CD14-positive monocyte (primary cell): ENCODE measurements around the gene FAT1. TPM values are rescaled to one million over a fixed set of nuclear protein-coding genes. Genes with fewer than 3 reads are reported as not detected.

Experiments
- DNase-seq, 3 donors: peaks; one replicate each; pipeline ENCODE4 v3.0.0-alpha.2; 2011 to 2022
- H2AFZ ChIP-seq: 2 replicates; pipeline ENCODE4 v1.6.0; 2012; ENCODE audit warnings: mild to moderate bottlenecking, low read depth, low read length, inconsistent platforms; ENCODE audit not compliant: insufficient read depth, poor library complexity, severe bottlenecking
- H3K27ac ChIP-seq, 2 donors: 1 replicate in 1 of 2; 2 replicates in 1 of 2; pipeline ENCODE4 v1.5.1; 2012 to 2013; ENCODE audit warnings: low read length in 2 of 2, control low read depth in 1 of 2, inconsistent platforms in 1 of 2, low read depth in 1 of 2, mild to moderate bottlenecking in 1 of 2
- H3K27me3 ChIP-seq, 2 donors: one replicate each; pipeline versions ENCODE4 v1.6.0 to v1.6.1; 2011 to 2013; ENCODE audit warnings: low read length in 2 of 2; ENCODE audit not compliant: control insufficient read depth in 2 of 2, insufficient read depth in 2 of 2
- H3K36me3 ChIP-seq, 2 donors: replicated peaks in 1 of 2; 1 replicate in 1 of 2; 2 replicates in 1 of 2; pipeline versions ENCODE4 v1.5.1 to v1.6.1; 2012 to 2013; ENCODE audit warnings: low read length in 2 of 2, control low read depth in 1 of 2, inconsistent platforms in 1 of 2, mild to moderate bottlenecking in 1 of 2; ENCODE audit not compliant: insufficient read depth in 2 of 2, control insufficient read depth in 1 of 2
- H3K4me1 ChIP-seq, 2 donors: 1 replicate in 1 of 2; 2 replicates in 1 of 2; pipeline versions ENCODE4 v1.5.1 to v1.6.1; 2012 to 2013; ENCODE audit warnings: low read length in 2 of 2, control low read depth in 1 of 2, inconsistent platforms in 1 of 2, mild to moderate bottlenecking in 1 of 2, moderate library complexity in 1 of 2; ENCODE audit not compliant: insufficient read depth in 2 of 2, control insufficient read depth in 1 of 2
- H3K4me2 ChIP-seq: replicated peaks from 2 replicates; pipeline ENCODE3; 2012; ENCODE audit warnings: low read length, moderate library complexity, mild to moderate bottlenecking; ENCODE audit not compliant: poor library complexity, severe bottlenecking; ENCODE audit errors: extremely low read depth
- H3K4me3 ChIP-seq, 3 experiments: fragments of 200-600 bp in 1 of 3; sonication (generic) in 1 of 3; replicated peaks in 1 of 3; 1 replicate in 2 of 3; 2 replicates in 1 of 3; pipeline ENCODE4 v1.5.1; 2011 to 2013; ENCODE audit warnings: low read length in 3 of 3, mild to moderate bottlenecking in 3 of 3, control low read depth in 2 of 3, low read depth in 2 of 3, inconsistent platforms in 1 of 3, moderate library complexity in 1 of 3
- H3K79me2 ChIP-seq: 2 replicates; pipeline ENCODE4 v1.6.0; 2012; ENCODE audit warnings: mild to moderate bottlenecking, control low read depth, inconsistent platforms, low read length, moderate library complexity; ENCODE audit not compliant: insufficient read depth
- H3K9ac ChIP-seq: 2 replicates; pipeline ENCODE4 v1.6.0; 2017; ENCODE audit warnings: low read length, mild to moderate bottlenecking; ENCODE audit not compliant: insufficient read depth, poor library complexity, severe bottlenecking
- H3K9me3 ChIP-seq, 2 donors: replicated peaks in 1 of 2; 1 replicate in 1 of 2; 2 replicates in 1 of 2; pipeline versions ENCODE4 v1.5.1 to v1.6.1; 2012 to 2013; ENCODE audit warnings: low read length in 2 of 2, control low read depth in 1 of 2; ENCODE audit not compliant: control insufficient read depth in 1 of 2, insufficient read depth in 1 of 2
- H4K20me1 ChIP-seq: 2 replicates; pipeline ENCODE4 v1.6.0; 2012; ENCODE audit warnings: mild to moderate bottlenecking, low read length, control low read depth, moderate library complexity; ENCODE audit not compliant: insufficient read depth
- H3K27ac Mint-ChIP-seq, 7 donors: one replicate each; pipeline ENCODE4 v1.8.0; 2020; ENCODE audit warnings: mild to moderate bottlenecking in 7 of 7, mixed read lengths in 7 of 7, moderate library complexity in 6 of 7, inconsistent platforms in 2 of 7
- H3K27me3 Mint-ChIP-seq, 3 donors: one replicate each; pipeline ENCODE4 v1.8.0; 2021 to 2022; ENCODE audit warnings: low read depth in 3 of 3, mild to moderate bottlenecking in 3 of 3, mixed read lengths in 3 of 3, moderate library complexity in 3 of 3, inconsistent platforms in 1 of 3
- H3K36me3 Mint-ChIP-seq, 2 donors: one replicate each; pipeline ENCODE4 v1.8.0; 2020; ENCODE audit warnings: mixed read lengths in 2 of 2, inconsistent platforms in 1 of 2, mild to moderate bottlenecking in 1 of 2
- H3K4me1 Mint-ChIP-seq: one replicate; pipeline ENCODE4 v1.8.0; 2020; ENCODE audit warnings: mild to moderate bottlenecking, mixed read lengths
- H3K4me3 Mint-ChIP-seq, 2 donors: one replicate each; pipeline ENCODE4 v1.8.0; 2020; ENCODE audit warnings: mild to moderate bottlenecking in 2 of 2, mixed read lengths in 2 of 2, moderate library complexity in 1 of 2
- H3K9me3 Mint-ChIP-seq, 7 donors: one replicate each; pipeline ENCODE4 v1.8.0; 2020 to 2022; ENCODE audit warnings: mixed read lengths in 7 of 7, mild to moderate bottlenecking in 6 of 7, moderate library complexity in 6 of 7, inconsistent platforms in 2 of 7
- CTCF ChIP-seq: fragments of 200-600 bp; IDR thresholded peaks from one replicate; pipeline ENCODE4 v1.8.0; 2022; ENCODE audit warnings: antibody characterized with exemption, mild to moderate bottlenecking
- WGBS: methylation state at CpG from one replicate; pipeline ENCODE4 v1.1.5; 2013; ENCODE audit warnings: missing lambda C conversion rate; ENCODE audit not compliant: insufficient coverage; 5-methylcytosine and 5-hydroxymethylcytosine counted together
- intact Hi-C, 2 donors: fragments of 100-400 bp; cut with micrococcal nuclease; formaldehyde crosslinking; loops; one replicate each; pipeline versions ENCODE4 v1.15.0 to v1.15.1; 2023
- polyA plus RNA-seq, 3 donors: library from polyadenylated mRNA; depleted of rRNA in 1 of 3; unstranded in 2 of 3; stranded (reverse) in 1 of 3; fragments of 300-500 nt in 2 of 3; fragments of >200 nt in 1 of 3; fragmentation: Illumina TruSeq in 2 of 3; gene quantifications; 1 replicate in 2 of 3; 2 replicates in 1 of 3; pipeline ENCODE4 v1.2.3, GENCODE V29; 2012 to 2021

FAT1 gene
- polyA plus RNA-seq, 3 donors = not detected

GRCh38 chr4:186688150-186688943, 35.3 kb downstream of the FAT1 start:
- H3K9me3 ChIP-seq = no peaks in the 10 kb centered on the region
- H2AFZ ChIP-seq = no peak overlapping the region
- no peaks in the 10 kb centered on the region for H3K36me3 Mint-ChIP-seq
- no peak overlapping the region for H3K27ac Mint-ChIP-seq
- 64% methylated on average over 4 of the region's 12 CpGs for WGBS
- no peaks in the 10 kb centered on the region for H3K79me2 ChIP-seq
- H3K9me3 Mint-ChIP-seq = peaks cover 0 to 8% (median 2%) of the 10 kb centered on the region in 7 donors
- DNase-seq = no peak
- no peak overlapping the region for H3K9ac ChIP-seq
- H3K27me3 Mint-ChIP-seq = peaks cover 0 to 3% (median 1%) of the 10 kb centered on the region in 3 donors
- H3K36me3 ChIP-seq = no peaks in the 10 kb centered on the region
- no peaks in the 10 kb centered on the region for H3K4me1 ChIP-seq
- no peak overlapping the region for H3K27ac ChIP-seq
- intact Hi-C loops = no loop called here
- no peaks in the 10 kb centered on the region for H3K27me3 ChIP-seq
- no peak overlapping the region for H3K4me3 ChIP-seq
- H3K4me2 ChIP-seq = no peak overlapping the region
- TF ChIP-seq CTCF = no peak
- no peak overlapping the region for H3K4me3 Mint-ChIP-seq
- no peaks in the 10 kb centered on the region for H3K4me1 Mint-ChIP-seq
- no peaks in the 10 kb centered on the region for H4K20me1 ChIP-seq

GRCh38 chr4:186687265-186687664, 36.4 kb downstream of the FAT1 start:
- Mint-ChIP-seq H3K4me3 (no peak overlapping the region), H3K27me3 (peaks cover 0 to 3% (median 3%) of the 10 kb centered on the region in 3 donors), H3K27ac (no peak overlapping the region), H3K36me3 (no peaks in the 10 kb centered on the region), H3K9me3 (peaks cover 0 to 3% (median 0%) of the 10 kb centered on the region in 7 donors), H3K4me1 (no peaks in the 10 kb centered on the region)
- Histone ChIP-seq H3K4me1 (no peaks in the 10 kb centered on the region), H3K36me3 (no peaks in the 10 kb centered on the region), H3K9me3 (no peaks in the 10 kb centered on the region), H3K27ac (no peak overlapping the region), H3K27me3 (no peaks in the 10 kb centered on the region), H4K20me1 (no peaks in the 10 kb centered on the region), H3K4me3 (no peak overlapping the region), H2AFZ (no peak overlapping the region), H3K4me2 (no peak overlapping the region), H3K9ac (no peak overlapping the region), H3K79me2 (no peaks in the 10 kb centered on the region)
- intact Hi-C loops = no loop called here
- DNase-seq = no peak
- TF ChIP-seq CTCF = no peak
- 100% methylated on average over 2 of the region's 3 CpGs for WGBS
